OCI-LY1 (cell line): ENCODE results near the gene SYT15.
"Not testable (repeated sequence)": the region's sequence is repeated elsewhere in the genome, so short reads cannot be mapped to it uniquely, and the experiment has no call there.

Experiments
- CTCF ChIP-seq: fragments of 200-600 bp; sonication (generic), shearing (Covaris generic); IDR thresholded peaks from 2 replicates; pipeline ENCODE4 v1.5.1; 2017; ENCODE audit warnings: mild to moderate bottlenecking, antibody characterized with exemption, low read length, moderate library complexity, mixed read lengths
- EZH2 ChIP-seq: fragments of 200-600 bp; sonication (generic), shearing (Covaris generic); IDR thresholded peaks from 2 replicates; pipeline ENCODE4 v1.8.0; 2017; ENCODE audit warnings: borderline replicate concordance, mixed run types, mild to moderate bottlenecking, antibody characterized with exemption, low read length, moderate library complexity, mixed read lengths

- not testable (repeated sequence) for TF ChIP-seq EZH2, CTCF
These were observed 10.7 kb downstream of the SYT15 start for GRCh38 chr10:46589589-46589988.
